ENCODE results near the gene LIPC.

LIPC gene

DNA sequence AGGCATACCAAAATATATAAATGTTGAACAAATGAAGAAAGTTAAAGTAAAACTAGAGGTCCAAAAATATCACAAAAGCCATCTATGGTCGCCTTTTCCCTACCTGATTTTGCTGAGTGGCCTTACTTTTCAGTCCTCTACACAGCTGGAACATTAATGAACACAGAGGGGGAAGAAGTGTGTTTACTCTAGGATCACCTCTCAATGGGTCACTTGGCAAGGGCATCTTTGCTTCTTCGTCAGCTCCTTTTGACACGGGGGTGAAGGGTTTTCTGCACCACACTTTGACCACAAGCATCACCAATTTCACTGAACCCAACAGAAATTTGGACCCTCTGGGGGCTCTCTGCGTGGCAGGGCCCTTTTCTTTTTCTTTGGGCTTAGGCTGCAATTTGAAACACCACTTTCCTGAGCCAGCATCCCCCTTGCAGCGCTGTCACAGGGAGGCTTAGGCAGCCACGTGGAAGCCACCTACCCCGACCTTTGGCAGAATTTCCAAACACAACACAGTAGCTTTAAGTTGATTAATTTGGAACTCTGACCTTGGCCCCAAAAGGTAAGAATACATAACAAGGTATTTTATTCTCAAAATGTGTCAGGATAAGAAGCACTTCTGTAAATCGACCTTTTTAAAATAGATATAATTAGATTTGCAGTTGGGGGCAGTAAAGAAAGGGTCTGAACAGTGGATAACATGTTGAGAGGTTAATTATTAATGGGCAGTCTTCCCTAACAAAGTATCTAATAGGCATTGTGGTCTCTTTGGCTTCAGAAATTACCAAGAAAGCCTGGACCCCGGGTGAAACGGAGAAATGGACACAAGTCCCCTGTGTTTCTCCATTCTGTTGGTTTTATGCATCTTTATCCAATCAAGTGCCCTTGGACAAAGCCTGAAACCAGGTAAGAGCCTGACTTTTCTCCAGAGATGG is at the start of gene LIPC:
Gene LIPC, plus strand, starts transcription at position 771 of the 929 bp plus-strand sequence. Its CDS starts 42 bp downstream, at position 813.
- no peak for DNase-seq

DNA sequence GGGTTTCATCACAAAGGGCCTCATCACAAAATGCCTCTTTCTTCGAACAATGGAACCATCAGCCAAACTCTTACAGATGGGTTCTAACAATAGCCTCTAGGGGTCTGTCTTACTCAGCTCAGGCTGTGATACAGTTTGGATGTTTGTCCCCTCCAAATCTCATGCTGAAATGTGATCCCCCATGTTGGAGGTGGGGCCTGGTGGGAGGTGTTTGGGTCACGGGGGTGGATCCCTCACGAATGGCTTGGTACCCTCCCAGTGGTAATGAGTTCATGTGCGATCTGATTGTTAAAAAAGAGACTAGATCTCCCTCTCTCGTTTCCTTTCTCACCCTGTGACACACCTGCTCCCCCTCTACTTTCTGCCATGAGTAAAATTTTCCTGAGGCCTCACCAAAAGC is 47.9 kb upstream of the LIPC start:
- no peak for DNase-seq

DNA sequence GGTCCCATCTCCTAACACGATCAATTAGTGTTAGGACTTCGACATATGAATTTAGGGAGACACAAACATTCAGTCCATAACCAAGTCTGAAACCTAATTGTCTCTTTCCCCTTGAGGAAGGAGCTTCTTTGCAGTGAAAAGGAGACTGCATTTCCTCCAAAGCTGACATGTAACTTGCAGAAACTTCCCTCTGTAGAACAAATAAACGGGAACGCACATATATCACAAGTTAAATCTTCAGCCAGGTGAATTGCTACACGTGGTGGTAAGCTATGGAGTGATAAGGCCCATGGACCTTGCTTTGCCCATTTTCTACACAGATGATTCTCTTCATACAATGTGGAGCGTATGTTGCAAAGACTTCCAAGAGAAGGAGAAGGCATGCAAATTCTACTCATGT is 47.1 kb upstream of the LIPC start:
- DNase-seq = no peak

DNA sequence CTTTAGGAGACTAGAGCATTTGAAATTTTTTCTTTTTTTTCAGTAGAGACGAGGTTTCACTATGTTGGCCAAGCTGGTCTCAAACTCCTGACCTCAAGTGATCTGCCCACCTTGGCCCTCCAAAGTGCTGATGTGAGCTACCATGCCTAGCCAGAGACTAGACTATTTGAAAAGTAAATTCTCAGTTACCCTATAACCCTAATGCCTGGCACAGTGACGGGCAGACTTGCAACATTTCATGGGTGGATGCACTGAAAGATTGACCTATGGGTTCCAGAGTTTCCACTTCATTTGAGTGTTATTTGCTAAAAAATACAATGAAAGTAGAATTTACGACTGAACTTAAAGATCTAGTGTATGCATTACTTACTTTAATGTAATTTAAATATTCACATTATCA is 45.7 kb upstream of the LIPC start:
- DNase-seq = no peak

DNA sequence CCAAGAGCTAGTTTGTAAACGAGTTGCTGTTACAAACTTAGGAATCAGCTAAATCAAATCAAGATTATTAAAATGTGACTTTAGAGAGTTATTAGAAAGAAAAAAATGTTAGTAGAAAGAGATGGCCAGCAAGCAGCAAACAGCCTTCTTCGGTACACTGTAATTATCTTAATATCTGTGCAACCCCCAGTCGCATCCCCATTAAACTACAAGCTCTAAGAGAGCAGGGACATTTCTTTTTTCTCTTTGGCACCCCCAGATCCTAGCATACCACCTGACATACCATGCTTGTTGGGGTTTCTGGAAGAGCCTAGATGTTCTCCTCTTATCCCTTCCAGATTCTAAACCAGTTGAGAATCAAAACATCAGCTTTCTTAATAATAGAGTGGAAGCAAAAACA is 45.1 kb upstream of the LIPC start:
- DNase-seq = no peak

DNA sequence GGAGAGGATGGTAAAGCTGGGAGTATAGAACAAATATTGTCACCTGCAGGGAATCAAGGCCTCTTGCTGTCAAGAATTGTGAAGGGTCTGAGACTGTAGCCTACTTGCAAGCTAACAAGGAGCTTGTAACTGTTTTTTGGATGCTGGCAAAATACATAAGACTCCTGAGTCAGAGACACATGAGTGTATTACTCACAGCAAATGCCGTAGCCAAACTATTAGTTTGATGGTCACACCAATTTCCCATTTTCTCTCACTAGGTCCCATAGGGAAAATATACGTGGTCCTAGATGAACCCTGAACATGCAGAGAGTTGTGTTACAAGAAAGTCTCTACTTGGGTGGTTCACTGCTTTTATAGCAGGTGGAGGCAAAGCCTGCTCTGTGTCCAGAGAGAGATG is 44.7 kb upstream of the LIPC start:
- DNase-seq = no peak

DNA sequence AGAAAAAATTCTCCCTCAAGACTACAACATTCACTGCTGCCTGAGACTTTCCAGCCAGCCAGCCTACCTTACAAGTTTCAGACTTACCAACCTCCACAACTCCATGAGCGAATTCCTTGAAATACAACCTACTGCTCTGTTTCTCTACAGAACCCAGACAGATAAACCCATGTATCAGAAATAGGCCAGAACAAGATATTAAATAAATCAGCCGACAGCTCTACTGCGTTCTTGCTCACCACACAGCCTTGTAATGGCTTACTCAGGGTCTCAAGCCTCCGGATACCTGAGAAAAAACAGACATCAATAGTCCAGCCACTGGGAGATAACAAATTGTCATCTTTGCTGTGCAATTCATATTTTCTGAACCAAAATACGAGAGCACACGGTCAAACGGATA is 43.6 kb upstream of the LIPC start:
- DNase-seq = no peak

DNA sequence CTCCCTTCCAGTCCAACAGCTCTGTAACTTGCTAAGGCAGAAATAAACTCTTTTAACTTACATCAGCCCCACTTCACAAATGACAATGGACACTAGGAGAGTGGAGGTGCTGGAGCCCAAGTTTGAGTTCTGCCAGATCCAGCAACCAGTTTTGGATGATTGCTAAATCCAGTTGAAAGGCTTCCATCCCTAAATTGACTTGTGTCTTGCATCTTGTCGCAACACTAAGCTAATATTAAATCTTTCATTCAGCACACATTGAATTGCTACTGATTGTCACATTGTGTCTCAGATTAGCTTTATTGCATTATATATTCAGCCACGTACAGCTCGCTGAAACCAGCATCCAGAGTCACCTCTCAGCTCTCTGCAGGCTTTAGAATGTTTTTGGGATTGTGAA is 41.7 kb upstream of the LIPC start:
- no peak for DNase-seq

DNA sequence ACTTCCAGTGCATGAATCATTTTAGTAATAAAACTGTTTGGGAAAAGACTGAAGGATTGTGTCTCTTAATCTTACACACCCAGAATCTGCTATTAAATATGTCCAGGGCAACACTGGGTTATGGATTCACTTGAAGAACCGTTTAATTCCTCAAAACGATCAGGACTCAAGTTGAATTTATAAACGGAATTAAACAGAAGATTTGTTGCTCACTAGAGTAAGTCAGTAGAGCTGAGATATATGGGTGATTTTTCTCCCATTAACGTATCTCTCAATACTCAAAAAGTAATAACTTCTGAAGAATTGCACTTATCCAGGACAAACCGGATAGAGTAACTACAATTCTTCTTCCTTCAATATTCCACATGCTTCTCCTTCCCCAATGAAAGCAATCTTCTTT is 41.1 kb upstream of the LIPC start:
- DNase-seq = no peak

DNA sequence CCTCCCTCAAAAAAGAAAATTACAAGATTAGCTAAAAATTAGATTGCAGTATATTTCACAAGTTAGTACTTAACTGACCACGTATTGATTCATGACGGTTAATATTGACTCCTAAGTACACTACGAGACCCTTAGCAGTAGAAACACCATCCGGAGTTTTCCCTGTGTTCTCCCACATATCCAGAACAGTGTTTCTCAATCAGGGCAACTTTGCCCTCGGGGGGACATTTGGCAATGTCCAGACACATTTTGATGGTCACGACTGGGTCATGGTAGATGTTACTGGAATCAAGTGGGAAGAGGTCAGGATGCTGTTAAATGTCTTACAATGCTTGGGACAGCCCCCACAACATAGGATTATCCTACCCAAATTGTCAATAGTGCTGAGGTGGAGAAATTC is 40.7 kb upstream of the LIPC start:
- DNase-seq = no peak

DNA sequence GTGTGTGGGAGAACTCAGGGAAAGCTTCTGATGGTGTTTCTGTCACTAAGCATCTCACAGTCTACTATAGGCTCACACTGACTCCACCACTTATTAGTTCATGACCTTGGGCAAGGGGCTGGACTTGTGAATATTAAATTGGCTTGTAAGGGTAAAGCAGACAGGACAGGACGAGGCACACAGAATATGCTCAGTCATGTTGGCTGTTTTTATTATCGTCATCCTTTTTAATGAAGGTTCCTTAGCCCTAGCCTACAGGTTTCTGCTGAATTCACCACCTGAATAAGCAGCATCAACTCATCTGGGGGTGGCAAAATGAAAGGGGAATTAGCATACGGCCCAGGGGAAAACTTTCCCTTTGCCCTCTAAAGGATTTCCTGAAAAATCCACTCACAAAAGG is 39.6 kb upstream of the LIPC start:
- no peak for DNase-seq

DNA sequence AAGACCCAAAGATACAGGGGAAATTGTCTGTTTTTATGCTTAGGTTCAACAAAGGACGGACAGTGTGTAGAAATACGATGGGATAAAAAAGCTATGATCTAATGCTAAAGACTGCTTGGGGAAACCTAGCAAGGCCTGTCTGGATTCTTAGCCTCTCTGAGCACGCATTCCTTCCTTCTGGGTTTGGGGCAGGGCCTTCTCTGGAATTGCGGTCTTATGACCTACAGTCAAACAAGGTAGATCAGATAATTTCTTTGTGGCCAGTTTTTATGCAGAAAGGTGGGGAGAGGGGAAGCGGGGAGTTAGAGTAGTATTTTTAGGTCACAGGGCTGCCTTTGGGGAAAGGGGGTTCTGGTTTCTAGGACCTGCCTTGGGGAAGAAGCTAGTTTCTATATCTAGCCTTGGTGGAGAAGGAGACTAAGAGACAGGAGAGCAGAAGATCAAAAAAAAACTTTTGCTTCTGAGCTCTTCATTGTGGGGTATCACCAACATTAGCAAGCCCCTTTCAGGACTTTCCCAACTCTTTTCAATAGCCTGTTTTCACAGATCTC is 39.1 kb upstream of the LIPC start:
- no peak for DNase-seq

DNA sequence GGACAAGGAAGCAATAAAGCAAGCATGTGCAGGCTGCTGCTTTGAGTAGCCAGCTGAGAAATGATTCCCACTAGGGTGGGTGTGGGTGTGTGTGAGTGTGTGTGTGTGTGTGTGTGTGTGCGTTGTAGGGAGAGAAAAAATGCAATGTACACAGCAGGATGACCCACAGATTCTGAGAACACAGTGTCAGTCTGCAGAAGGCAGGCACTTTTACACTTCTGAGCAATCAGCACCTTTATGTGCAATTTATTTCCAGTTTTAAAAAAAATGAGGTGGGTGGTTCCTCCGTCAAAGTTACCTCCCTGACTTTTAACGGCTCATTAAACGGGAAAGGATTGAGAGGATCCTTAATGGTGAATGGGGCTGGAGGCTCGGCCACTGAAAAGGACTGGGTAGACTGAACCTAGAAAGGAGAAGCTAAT is 38.5 kb upstream of the LIPC start:
- DNase-seq = no peak

DNA sequence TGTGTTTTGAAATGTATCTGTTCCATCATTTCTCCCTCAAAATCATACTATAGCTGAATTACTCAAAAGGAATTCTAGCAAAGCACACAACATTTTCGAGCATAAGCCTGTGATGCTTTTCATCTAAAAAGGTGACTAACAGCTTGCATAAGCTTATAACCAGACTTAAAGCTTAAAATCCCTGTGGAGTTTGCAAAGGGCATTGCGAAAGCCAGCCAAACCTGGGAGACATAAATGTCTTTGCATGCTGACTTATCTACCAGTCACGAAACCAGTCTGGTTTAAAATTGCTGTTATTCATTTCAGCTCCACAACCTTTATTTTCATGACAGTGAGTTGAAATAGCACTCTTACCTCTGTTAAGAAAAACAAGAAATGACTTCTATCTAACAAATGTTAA is 35.6 kb upstream of the LIPC start:
- DNase-seq = no peak

DNA sequence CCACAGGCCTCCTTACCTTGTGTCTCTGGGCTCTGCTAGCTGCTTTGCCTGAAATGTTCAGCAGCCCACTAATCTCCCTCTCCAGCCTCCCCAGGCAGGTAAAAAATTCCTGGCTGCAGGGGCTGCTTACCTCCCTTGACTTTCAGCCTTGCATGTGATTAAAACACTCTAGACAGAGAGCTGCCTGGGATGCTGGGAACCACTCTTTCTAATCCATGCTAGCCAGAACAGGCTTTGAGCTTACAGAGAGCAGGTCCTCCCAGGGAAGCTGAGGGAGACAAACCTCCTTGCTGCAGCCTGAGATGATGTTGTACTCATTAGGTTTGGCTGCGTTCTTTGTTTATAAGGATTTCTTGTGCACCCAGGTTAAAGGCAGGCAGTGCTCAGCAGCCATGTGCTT is 33.7 kb upstream of the LIPC start:
- DNase-seq = no peak

DNA sequence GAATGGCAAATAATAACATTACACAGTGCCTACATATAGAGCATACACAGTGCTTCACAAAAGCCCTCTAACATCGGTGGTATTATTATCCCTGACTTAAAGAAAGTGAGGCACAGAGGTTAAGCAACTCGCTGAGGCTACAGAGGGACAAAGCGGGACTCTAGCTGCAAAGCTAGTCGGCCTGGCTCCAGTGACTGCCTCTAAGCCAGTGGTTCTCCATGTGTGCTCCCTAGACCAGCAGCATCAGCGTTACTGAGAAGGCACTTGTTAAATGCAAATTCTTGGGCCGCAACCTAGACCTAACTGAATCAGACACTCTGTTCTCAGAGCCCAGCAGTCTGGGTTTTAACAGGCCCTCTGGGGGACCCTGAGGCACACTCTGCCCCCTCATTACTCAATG is 33.1 kb upstream of the LIPC start:
- no peak for DNase-seq

DNA sequence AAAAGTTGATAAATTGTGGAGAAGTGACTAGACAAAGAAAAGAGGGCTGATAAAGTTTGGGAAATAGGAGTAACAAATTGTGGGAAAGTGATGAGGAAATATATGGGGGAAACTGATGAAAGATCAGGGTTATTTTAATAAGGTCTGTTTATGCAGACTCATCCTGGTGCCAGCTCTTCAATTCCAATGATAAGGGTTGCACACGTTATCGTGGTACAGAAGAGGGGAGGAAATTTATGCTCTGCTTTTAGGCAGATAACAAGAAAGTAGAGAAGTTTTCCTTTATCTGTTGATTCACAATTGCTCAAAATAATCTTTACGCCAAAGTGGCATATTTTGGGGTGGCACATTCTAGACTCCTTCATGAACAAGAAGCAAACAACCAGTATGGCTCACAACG is 32.1 kb upstream of the LIPC start:
- DNase-seq = no peak

DNA sequence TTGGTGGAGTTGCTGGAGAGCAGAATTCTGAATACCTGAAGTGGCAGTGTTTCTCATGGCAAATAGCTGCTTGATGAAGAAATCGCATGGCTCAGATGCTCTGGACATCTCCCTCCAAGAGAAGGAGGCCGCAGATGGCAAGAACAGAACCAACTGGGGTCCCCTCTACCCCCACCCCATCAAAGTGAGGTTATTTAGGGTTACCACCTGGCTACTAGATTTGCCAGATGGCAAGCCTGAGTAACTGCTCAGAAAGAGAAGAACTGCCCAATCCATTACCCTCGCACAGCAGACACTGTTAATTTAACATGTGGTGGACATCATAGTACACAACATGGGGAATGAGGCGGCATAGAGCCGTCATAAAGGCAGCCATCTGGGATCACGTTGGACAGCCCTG is 30.5 kb upstream of the LIPC start:
- no peak for DNase-seq

DNA sequence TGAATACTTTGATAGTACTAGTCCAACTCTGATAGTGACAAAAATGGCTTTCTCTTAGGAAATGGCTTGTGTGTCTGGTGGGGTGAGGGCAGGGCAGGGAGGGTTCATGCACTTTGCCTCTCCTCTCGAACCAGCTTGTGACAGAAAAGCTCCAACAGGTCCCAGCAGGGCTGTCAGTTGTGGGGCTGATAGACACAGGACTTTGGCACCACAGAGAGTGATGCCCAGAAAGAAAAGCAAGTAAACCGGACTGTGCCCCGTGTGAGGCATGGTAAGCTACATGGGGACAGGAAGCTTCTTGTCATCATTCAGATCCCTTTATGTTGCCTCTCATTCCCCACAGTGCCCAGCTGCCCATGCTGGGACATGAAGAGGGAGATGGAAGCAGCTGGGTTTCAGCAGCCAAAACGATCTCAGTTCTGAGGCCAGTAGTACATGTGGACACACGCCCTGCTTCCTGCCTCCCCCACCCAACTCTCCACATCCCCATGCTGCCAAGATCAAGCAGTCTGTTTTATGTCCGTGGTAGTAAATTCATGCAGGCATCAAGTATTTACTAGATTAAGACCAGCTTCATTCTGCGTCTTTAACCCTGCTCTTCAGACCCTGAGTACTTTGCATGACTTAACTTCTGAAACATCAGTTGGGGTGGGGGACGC is 29.7 kb upstream of the LIPC start:
- DNase-seq = no peak

DNA sequence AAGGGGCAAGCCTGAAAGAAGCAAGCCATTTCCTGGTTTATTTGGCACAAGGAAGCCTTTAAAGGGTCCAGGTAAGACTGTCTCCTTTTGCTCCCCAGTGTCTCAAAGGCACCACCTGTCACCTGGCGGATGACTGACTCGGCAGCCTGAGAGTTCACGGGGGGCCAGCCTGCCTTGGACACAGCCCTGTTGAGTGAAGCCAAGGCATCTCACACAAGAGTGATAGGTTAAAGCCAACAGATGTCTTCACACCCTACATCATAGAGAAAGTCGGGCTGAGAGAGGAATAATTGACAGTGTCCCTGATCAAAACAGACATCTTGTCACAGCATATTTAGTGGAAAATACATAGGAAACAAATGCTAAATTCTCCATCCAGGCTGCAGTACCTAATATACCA is 28.2 kb upstream of the LIPC start:
- DNase-seq = no peak

DNA sequence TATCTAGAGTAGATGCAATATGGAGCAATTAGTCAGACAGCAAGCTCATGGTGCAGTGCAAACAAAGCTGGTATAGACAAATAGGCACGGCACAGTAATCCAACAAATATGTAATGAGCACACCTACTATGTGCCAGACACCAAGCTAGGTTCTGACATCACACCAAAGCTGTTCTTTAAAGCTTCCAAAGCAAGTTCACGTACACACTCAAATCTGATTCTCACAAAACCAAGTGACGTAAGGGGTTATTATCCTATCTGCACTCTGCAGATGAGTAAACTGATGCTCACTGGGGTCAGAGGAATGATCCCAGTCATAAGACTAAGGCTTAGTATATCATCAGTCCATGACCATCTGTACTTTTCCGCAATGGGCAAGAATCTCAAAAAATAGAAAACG is 27.8 kb upstream of the LIPC start:
- no peak for DNase-seq

DNA sequence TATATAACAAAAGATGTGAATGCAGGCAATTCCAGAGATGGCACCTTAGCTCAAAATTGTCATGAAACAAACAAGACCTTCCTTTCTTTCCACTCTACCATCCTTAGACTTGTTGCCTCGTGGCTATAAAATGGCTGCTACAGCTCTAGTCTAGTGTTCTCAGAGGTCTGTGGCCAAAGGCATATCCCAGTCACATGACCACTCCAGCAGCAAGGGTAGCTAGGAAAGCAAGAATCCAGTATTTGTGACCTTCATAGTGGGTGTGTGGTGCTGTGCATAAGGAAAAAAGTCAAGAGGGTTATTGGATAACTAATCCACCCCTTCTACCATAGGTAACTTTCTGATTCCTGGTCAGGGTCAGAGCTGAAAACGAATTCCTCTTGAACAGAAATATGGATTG is 27.1 kb upstream of the LIPC start:
- DNase-seq = no peak

DNA sequence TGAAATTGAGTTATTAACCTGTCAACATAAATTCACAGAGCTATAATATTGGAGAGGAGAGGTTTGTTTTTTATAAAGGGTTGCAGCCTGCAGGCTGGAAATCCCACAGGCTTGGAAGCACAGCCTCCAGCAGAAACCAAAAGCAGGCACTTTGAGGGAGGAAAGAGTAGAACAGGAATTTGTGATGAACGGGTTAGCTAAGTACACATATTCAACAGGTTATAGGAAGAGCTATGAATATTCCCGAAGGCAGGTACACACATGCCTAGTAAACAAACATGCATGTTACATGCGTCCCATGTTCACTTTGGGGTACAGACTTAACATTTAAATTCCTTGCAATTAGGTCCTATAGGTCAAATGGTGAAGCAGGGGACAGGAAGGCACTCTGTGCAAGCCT is 25.9 kb upstream of the LIPC start:
- no peak for DNase-seq

DNA sequence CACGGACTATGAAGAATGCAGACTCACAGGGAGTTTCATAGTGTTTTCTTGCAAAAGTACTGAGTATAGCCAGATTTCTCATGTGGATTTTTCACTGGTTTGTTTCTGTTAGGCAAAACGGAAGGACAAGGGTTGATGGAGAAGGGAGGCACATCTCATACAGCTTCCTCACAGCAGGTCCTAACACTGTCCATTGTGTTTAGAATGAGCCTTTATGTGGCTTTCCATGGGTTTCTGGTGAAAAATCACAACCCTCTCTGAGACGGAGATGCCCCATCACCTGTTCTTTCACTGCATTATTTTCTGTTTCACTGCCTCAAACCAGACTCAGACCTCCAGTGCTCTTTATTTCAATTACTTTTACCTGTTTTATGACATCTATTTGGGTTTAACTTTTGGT is 25.0 kb upstream of the LIPC start:
- DNase-seq = no peak

Data from NCI-H748 treated with DMSO at 0.1 percent for 48 hours (cell line).